IPS-18a (cell line): ENCODE data around the gene SP4.

Experiments
- H3K27ac ChIP-seq: one replicate; pipeline ENCODE4 v1.5.1; 2013; ENCODE audit warnings: low read length
- H3K27me3 ChIP-seq: one replicate; pipeline ENCODE4 v1.6.1; 2013; ENCODE audit warnings: mild to moderate bottlenecking, low read length; ENCODE audit not compliant: control insufficient read depth, insufficient read depth
- H3K36me3 ChIP-seq: one replicate; pipeline ENCODE4 v1.6.1; 2013; ENCODE audit warnings: low read depth, low read length; ENCODE audit not compliant: control insufficient read depth
- H3K4me1 ChIP-seq: one replicate; pipeline ENCODE4 v1.6.1; 2013; ENCODE audit warnings: low read depth, low read length; ENCODE audit not compliant: control insufficient read depth
- H3K4me3 ChIP-seq: one replicate; pipeline ENCODE4 v1.5.1; 2013; ENCODE audit warnings: low read length
- H3K9ac ChIP-seq: one replicate; pipeline ENCODE4 v1.6.1; 2013; ENCODE audit warnings: mild to moderate bottlenecking, low read length, moderate library complexity
- H3K9me3 ChIP-seq: one replicate; pipeline ENCODE4 v1.6.1; 2013; ENCODE audit warnings: low read depth, low read length; ENCODE audit not compliant: control insufficient read depth

SP4 gene

DNA sequence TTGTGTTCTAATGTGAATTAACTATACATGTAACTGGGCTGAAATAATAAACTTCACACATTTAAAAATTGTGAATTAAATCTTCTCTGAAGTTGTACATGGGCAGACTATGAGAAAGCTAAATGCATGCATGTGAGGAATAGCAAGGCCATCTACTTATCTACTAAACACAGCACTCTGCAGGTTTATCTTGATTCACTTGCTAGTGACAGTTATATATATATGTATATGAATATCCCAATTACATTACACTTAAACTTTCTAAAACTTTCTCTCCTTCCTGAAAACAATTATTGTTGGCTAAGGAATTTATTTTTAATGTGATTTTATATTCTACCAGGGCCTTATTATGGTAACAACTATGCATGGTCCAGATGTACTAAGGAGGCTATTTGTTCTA is 5.1 kb upstream of the SP4 start:
- Histone ChIP-seq H3K9ac (no peak overlapping the region), H3K27me3 (no peaks in the 10 kb centered on the region), H3K4me3 (no peak overlapping the region), H3K36me3 (no peaks in the 10 kb centered on the region), H3K27ac (no peak overlapping the region), H3K9me3 (no peaks in the 10 kb centered on the region), H3K4me1 (peaks cover 7% of the 10 kb centered on the region)

DNA sequence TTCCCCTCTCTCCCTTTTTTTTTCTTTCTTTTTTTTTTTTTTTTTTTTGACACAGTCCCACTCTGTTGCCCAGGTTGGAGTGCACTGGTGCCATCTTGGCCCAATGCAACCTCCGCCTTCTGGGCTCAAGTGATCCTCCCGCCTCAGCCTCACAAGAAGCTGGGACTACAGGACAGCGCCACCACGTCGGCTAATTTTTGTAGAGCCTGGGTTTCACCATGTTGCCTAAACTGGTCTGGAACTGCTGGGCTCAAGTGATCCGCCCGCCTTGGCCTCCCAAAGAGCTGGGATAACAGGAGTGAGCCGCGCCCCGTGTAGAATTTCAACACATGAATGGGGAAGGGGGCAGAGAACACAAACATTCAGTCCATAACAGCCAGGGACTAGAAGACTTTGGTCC is 2.6 kb upstream of the SP4 start:
- no peaks in the 10 kb centered on the region for H3K9me3 ChIP-seq
- H3K27me3 ChIP-seq: no peaks in the 10 kb centered on the region

DNA sequence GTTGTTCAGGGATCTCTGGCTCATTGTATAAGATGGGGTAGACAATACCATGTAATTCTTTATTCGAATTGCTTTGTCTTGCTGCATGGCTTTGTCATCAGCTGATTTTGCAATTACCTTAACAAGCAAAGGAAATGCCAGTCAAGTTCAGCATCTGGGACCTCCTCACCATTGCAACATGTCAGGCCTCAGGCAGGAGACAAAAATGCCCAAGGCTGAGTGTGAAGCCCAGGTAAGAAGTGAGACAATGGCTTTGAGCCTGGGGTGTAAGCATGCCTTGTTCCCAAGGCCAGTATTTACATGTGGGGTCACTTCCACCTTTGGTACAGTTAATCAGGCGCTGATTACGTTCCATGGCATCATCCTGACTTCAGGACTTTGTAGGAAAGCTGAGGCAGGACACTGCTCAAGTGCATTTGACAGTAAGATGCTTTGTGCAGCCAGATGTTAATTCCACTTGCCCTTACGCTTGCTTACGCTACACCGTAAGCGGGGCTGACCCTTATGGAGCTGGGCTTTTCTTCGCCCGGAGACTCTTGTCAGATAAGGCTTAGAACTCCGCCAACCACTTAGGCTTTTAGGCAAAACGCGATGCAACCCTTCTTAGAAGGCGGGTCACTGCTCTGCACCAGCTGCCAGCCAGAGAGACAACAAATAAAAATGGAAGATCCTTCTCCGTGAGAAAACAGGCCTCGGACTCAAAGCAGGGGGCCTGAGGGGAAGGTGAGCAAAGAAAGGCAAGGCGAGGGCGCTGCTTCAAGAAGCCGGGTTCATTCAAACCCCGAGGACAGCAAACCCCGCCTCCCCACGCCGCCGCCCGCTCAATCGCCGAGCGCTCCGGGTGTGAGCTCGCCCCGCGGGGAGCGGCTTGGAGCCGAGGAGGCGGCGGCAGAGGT is 1.3 kb upstream of the SP4 start:
- no peaks in the 10 kb centered on the region for H3K9me3 ChIP-seq
- H3K27ac ChIP-seq: peak overlapping the region; percentile 44
- peak overlapping the region; percentile 56 for H3K4me3 ChIP-seq
- peaks cover 23% of the 10 kb centered on the region for H3K4me1 ChIP-seq
- peaks cover 13% of the 10 kb centered on the region for H3K36me3 ChIP-seq
- H3K9ac ChIP-seq: peak overlapping the region; percentile 41
- no peaks in the 10 kb centered on the region for H3K27me3 ChIP-seq

More for the DNA sequence above, 2.6 kb upstream of the SP4 start:
- no peak overlapping the region for H3K4me3 ChIP-seq
- H3K9ac ChIP-seq: no peak overlapping the region
- H3K4me1 ChIP-seq: peaks cover 17% of the 10 kb centered on the region
- no peak overlapping the region for H3K27ac ChIP-seq
- peaks cover 12% of the 10 kb centered on the region for H3K36me3 ChIP-seq

DNA sequence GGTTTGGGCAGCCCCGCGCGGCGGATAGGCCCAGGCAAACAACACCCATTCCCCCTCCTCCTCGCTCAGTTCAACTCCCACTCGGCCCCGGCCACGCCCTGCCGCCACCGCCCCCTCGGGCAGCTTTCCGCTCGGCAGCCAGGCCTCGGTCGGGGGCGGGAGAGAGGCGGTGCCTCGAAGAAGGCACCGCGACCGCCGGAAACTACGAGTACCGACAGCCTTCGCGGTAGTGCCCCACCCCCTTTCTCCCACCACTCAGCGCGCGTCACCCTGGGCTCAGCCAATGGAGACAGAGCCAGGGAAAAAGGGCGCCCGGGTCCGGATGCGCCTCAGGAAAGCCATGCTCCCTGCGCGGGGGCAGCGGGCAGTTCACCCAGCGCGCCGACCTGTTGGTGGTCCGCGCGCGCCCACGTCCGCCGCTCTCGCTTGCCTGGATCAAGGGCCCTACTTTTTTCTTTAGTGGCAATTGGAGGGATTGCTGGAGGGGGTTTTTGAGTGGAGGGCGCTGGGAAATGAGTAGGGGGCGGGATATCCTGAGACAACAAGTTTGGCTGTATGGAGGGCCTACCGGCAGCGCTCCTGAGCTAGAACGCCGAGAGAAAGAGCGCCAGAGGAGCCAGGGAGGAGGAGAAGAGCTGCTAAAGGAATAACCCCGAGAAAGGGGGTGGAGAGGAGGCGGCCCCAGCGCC is 557 bp upstream of the SP4 start:
- Histone ChIP-seq H3K36me3 (peaks cover 13% of the 10 kb centered on the region), H3K9ac (peak overlapping the region; percentile 99), H3K27ac (peak overlapping the region; percentile 98), H3K4me1 (peaks cover 26% of the 10 kb centered on the region), H3K4me3 (peak overlapping the region; percentile 98), H3K27me3 (no peaks in the 10 kb centered on the region), H3K9me3 (no peaks in the 10 kb centered on the region)

DNA sequence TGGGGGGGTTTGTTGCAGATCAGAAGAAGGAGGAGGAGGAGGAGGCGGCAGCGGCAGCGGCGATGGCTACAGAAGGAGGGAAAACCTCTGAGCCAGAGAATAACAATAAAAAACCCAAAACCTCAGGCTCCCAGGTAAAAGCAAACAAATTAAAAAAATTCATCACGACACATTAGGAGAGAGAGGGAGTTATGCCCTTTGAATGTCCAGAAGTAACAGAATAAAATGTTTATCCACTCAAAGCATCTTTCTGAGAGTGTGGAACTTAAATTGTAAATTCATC is 717 bp downstream of the SP4 start:
- Histone ChIP-seq H3K9me3 (no peaks in the 10 kb centered on the region), H3K36me3 (peaks cover 13% of the 10 kb centered on the region), H3K27me3 (no peaks in the 10 kb centered on the region), H3K9ac (peak overlapping the region; percentile 89), H3K4me1 (peaks cover 27% of the 10 kb centered on the region), H3K27ac (peak overlapping the region; percentile 60), H3K4me3 (peak overlapping the region; percentile 98)

DNA sequence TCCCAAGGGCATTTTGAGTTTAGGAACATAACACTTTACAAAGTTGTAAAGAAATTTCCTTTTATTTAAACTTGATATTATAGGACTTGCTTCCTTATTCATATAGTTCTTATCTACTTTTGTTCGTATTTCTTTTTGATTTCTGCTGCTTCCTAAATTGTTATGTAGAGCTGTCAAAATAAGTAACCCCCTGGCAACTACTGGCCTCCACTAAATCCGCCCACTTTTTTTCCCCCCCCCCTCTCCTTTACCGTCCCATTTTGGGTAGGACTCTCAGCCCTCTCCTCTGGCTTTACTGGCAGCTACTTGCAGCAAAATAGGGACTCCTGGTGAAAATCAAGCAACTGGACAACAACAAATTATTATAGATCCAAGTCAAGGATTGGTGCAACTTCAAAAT is 1.1 kb downstream of the SP4 start:
- Histone ChIP-seq H3K27ac (no peak overlapping the region), H3K9ac (peak overlapping the region; percentile 89), H3K36me3 (peaks cover 15% of the 10 kb centered on the region), H3K4me3 (peak overlapping the region; percentile 98), H3K27me3 (no peaks in the 10 kb centered on the region), H3K4me1 (peaks cover 27% of the 10 kb centered on the region), H3K9me3 (no peaks in the 10 kb centered on the region)

DNA sequence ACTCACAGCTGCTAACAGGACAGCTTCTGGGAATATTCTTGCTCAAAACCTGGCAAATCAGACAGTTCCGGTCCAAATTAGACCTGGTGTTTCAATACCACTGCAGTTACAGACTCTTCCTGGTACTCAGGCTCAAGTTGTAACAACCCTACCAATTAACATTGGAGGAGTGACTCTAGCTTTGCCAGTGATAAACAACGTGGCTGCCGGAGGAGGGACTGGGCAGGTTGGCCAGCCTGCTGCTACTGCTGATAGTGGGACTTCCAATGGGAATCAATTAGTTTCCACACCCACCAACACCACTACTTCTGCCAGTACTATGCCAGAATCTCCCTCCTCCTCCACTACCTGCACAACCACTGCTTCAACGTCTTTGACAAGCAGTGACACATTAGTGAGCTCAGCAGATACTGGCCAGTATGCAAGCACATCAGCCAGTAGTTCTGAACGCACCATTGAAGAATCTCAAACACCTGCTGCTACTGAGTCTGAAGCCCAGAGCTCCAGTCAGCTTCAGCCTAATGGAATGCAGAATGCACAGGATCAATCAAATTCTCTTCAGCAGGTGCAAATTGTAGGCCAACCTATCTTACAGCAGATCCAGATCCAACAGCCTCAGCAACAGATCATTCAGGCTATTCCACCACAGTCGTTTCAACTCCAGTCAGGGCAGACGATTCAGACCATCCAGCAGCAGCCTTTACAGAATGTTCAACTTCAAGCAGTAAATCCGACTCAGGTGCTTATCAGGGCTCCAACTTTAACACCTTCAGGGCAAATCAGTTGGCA is 2.1 kb downstream of the SP4 start:
- peak overlapping the region; percentile 98 for H3K4me3 ChIP-seq
- H3K9ac ChIP-seq: no peak overlapping the region
- peaks cover 27% of the 10 kb centered on the region for H3K4me1 ChIP-seq
- no peak overlapping the region for H3K27ac ChIP-seq
- H3K9me3 ChIP-seq: no peaks in the 10 kb centered on the region
- H3K36me3 ChIP-seq: peaks cover 22% of the 10 kb centered on the region
- no peaks in the 10 kb centered on the region for H3K27me3 ChIP-seq

DNA sequence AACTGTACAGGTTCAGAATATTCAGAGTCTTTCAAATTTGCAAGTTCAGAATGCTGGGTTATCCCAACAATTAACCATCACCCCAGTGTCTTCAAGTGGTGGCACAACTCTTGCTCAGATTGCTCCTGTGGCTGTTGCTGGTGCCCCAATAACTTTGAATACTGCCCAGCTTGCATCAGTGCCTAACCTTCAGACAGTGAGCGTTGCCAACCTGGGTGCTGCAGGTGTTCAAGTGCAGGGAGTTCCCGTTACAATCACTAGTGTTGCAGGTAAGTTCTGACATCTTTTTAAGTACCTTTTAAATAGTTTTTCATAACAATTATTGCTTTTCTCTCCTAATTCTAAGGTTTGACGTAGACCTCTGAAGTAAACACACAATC is 2.7 kb downstream of the SP4 start:
- H3K36me3 ChIP-seq: peaks cover 22% of the 10 kb centered on the region
- H3K27ac ChIP-seq: no peak overlapping the region
- no peak overlapping the region for H3K9ac ChIP-seq
- peaks cover 27% of the 10 kb centered on the region for H3K4me1 ChIP-seq
- no peaks in the 10 kb centered on the region for H3K27me3 ChIP-seq
- peak overlapping the region; percentile 98 for H3K4me3 ChIP-seq
- no peaks in the 10 kb centered on the region for H3K9me3 ChIP-seq

DNA sequence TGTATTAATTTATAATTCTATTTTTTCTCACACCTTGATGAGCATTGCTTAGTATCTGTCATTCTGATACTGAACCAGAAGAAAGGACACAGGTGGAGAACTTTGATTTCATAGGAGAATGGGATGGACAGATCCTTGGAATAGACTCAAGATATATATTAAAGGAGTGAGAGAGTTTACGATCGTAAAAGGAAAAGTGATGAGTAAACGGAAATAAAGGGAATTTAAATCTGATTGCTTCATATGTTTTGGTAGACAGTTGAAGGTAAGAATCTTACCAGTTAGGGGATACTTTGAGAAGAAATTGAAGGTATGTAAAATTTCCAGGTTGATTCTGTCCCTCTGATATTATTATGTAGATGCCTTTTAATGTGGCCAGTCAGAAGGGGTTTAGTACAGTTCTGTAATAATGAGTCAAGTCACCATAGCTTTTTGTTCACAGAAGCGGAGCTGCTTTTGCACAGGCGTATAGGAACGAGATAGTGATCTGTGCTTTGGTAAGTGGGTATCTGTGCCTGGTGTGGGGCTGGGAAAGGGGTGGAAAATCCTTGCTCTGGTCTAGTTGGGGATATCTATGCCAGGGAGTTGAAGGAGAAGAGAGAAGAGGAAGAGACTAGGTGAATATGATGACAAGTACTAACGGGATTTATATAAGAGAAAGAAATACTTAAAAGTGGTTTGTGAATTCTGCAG is 15.4 kb downstream of the SP4 start:
- H3K9ac ChIP-seq: no peak overlapping the region
- H3K4me3 ChIP-seq: no peak overlapping the region
- no peaks in the 10 kb centered on the region for H3K9me3 ChIP-seq
- peaks cover 23% of the 10 kb centered on the region for H3K36me3 ChIP-seq
- no peaks in the 10 kb centered on the region for H3K27me3 ChIP-seq
- H3K27ac ChIP-seq: no peak overlapping the region
- no peaks in the 10 kb centered on the region for H3K4me1 ChIP-seq

DNA sequence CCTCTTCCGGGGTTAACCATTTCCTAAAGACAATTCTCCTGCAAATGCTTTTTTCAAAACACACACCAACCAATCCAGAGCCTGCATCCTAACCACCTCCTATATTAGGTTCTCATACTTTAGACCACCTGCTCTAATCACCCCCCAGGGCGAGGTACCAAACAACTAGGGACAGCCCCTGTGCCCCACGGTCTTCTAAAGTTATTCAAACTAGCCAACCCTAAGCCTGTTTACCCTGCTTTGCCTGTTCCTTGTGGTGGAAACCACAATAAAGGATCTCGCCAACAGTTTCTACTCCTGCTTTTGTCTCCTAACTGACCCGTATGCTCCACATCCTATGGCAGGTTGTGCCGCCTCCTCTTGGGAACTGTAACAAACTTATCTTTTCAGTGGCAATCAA is 21.1 kb downstream of the SP4 start:
- no peak overlapping the region for H3K27ac ChIP-seq
- peaks cover 35% of the 10 kb centered on the region for H3K9me3 ChIP-seq
- peaks cover 5% of the 10 kb centered on the region for H3K4me1 ChIP-seq
- H3K9ac ChIP-seq: no peak overlapping the region
- no peaks in the 10 kb centered on the region for H3K27me3 ChIP-seq
- H3K4me3 ChIP-seq: no peak overlapping the region
- peaks cover 18% of the 10 kb centered on the region for H3K36me3 ChIP-seq

DNA sequence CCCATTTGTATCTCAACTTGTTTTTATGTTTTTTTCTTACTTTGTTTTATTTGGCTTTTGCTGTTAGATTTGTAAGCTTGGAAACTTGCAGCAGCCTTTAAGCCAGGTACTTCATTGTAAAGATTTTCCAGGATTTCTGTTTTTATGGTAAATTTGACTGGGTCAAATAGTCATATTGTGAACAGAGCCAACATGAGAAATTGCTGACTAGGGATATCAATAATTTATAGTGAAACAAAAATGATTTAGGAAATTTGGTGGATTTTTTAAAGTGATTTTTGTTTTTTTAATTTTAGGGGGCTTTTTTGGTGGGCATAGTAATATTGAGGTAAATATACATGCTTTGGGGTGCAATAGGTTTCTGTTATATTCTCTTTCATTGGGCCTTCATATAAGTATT is 22.2 kb downstream of the SP4 start:
- Histone ChIP-seq H3K36me3 (peaks cover 7% of the 10 kb centered on the region), H3K9ac (no peak overlapping the region), H3K4me3 (no peak overlapping the region)

More for the DNA sequence above, 22.2 kb downstream of the SP4 start:
- no peak overlapping the region for H3K27ac ChIP-seq
- peaks cover 5% of the 10 kb centered on the region for H3K4me1 ChIP-seq
- peaks cover 45% of the 10 kb centered on the region for H3K9me3 ChIP-seq
- no peaks in the 10 kb centered on the region for H3K27me3 ChIP-seq
